ENCODE data around the gene TM2D3. TPM values are rescaled to one million over a fixed set of nuclear protein-coding genes. Genes with fewer than 3 reads are reported as not detected.

Gene TM2D3
- total and polyA plus RNA-seq, 4 donors: 22.0 to 44.1 (median 37.9) TPM

GRCh38 chr15:101667881-101668280 lies 15.7 kb upstream of the TM2D3 start:
- Histone ChIP-seq H3K9ac (ENCODE audit: low read depth in 1 of 2, low read length in 2 of 2) (no peak overlapping the region), H3K4me3 (ENCODE audit: low read depth in 1 of 3, low read length in 3 of 3) (no peak overlapping the region), H3K36me3 (ENCODE audit: control insufficient read depth in 4 of 4, insufficient read depth in 3 of 4, low read depth in 1 of 4, low read length in 3 of 4) (peaks cover 2 to 28% (median 15%) of the 10 kb centered on the region in 4 donors), H3K27ac (ENCODE audit: low read depth in 1 of 2, low read length in 2 of 2) (no peak overlapping the region), H3K9me3 (ENCODE audit: control insufficient read depth in 4 of 4, low read length in 3 of 4) (no peaks in the 10 kb centered on the region), H3K27me3 (ENCODE audit: control insufficient read depth in 4 of 4, insufficient read depth in 4 of 4, low read length in 3 of 4) (no peaks in the 10 kb centered on the region), H3K4me1 (ENCODE audit: control insufficient read depth in 4 of 4, insufficient read depth in 4 of 4, low read length in 3 of 4) (no peaks in the 10 kb centered on the region)
- TF ChIP-seq RXRA (IDR thresholded peaks at IDR 0.05): no peak
- no peak for DNase-seq (ENCODE audit: low spot score)
- 97% methylated on average over 1 of the region's 1 CpG for WGBS

GRCh38 chr15:101664303-101664913 lies 12.2 kb upstream of the TM2D3 start:
- Histone ChIP-seq H3K27ac (ENCODE audit: low read depth in 1 of 2, low read length in 2 of 2) (no peak overlapping the region), H3K36me3 (ENCODE audit: control insufficient read depth in 4 of 4, insufficient read depth in 3 of 4, low read depth in 1 of 4, low read length in 3 of 4) (peaks cover 2 to 10% (median 4%) of the 10 kb centered on the region in 4 donors), H3K27me3 (ENCODE audit: control insufficient read depth in 4 of 4, insufficient read depth in 4 of 4, low read length in 3 of 4) (no peaks in the 10 kb centered on the region), H3K9ac (ENCODE audit: low read depth in 1 of 2, low read length in 2 of 2) (no peak overlapping the region), H3K9me3 (ENCODE audit: control insufficient read depth in 4 of 4, low read length in 3 of 4) (no peaks in the 10 kb centered on the region), H3K4me3 (ENCODE audit: low read depth in 1 of 3, low read length in 3 of 3) (no peak overlapping the region), H3K4me1 (ENCODE audit: control insufficient read depth in 4 of 4, insufficient read depth in 4 of 4, low read length in 3 of 4) (no peaks in the 10 kb centered on the region)
- WGBS: 76% methylated on average over 9 of the region's 9 CpGs
- DNase-seq (ENCODE audit: low spot score): no peak
- TF ChIP-seq RAD21 (IDR thresholded peaks at IDR 0.05): peak in 1 of 2 donors; percentile 9
- TF ChIP-seq EGR1 (IDR thresholded peaks at IDR 0.05; ENCODE audit: low read depth in 2 of 2): no peak
- TF ChIP-seq HNF4A (conservative IDR thresholded peaks at IDR 0.05): peak in 1 of 2 donors; percentile 11
- no peak for TF ChIP-seq HNF4G (IDR thresholded peaks at IDR 0.05)
- TF ChIP-seq CTCF (IDR thresholded peaks at IDR 0.05; ENCODE audit: low read depth, low read length, missing input control): no peak
- TF ChIP-seq NR2F2 (IDR thresholded peaks at IDR 0.05): no peak

GRCh38 chr15:101662203-101662602 lies 10.0 kb upstream of the TM2D3 start:
- H3K9ac ChIP-seq (ENCODE audit: low read depth in 1 of 2, low read length in 2 of 2): no peak overlapping the region
- H3K36me3 ChIP-seq (ENCODE audit: control insufficient read depth in 4 of 4, insufficient read depth in 3 of 4, low read depth in 1 of 4, low read length in 3 of 4): peaks cover 0 to 4% (median 3%) of the 10 kb centered on the region in 4 donors
- H3K9me3 ChIP-seq (ENCODE audit: control insufficient read depth in 4 of 4, low read length in 3 of 4): no peaks in the 10 kb centered on the region
- TF ChIP-seq MAX (IDR thresholded peaks at IDR 0.05) (no peak), ATF3 (IDR thresholded peaks at IDR 0.05) (no peak), HNF4A (conservative IDR thresholded peaks at IDR 0.05) (no peak), JUND (IDR thresholded peaks at IDR 0.05) (no peak), CTCF (IDR thresholded peaks at IDR 0.05; ENCODE audit: low read depth, low read length, missing input control) (no peak), REST (IDR thresholded peaks at IDR 0.05) (no peak), ZBTB33 (IDR thresholded peaks at IDR 0.05) (no peak), TAF1 (conservative IDR thresholded peaks at IDR 0.05) (no peak)
- H3K27ac ChIP-seq (ENCODE audit: low read depth in 1 of 2, low read length in 2 of 2): no peak overlapping the region
- peaks cover 0 to 2% (median 0%) of the 10 kb centered on the region in 4 donors for H3K4me1 ChIP-seq (ENCODE audit: control insufficient read depth in 4 of 4, insufficient read depth in 4 of 4, low read length in 3 of 4)
- 97% methylated on average over 1 of the region's 1 CpG for WGBS
- H3K27me3 ChIP-seq (ENCODE audit: control insufficient read depth in 4 of 4, insufficient read depth in 4 of 4, low read length in 3 of 4): no peaks in the 10 kb centered on the region
- DNase-seq (ENCODE audit: low spot score): no peak
- H3K4me3 ChIP-seq (ENCODE audit: low read depth in 1 of 3, low read length in 3 of 3): no peak overlapping the region
